Ovary (tissue), 9 donors: ENCODE data around the gene PPP1R13L. TPM values are rescaled to one million over a fixed set of nuclear protein-coding genes. Genes with fewer than 3 reads are reported as not detected.

ENCODE experiments used
- DNase-seq, 5 donors: peaks; one replicate each; pipeline ENCODE4 v3.0.0-alpha.2; 2019 to 2020
- H3K27ac ChIP-seq, 2 donors: fragments of 200-600 bp; one replicate each; pipeline versions ENCODE4 v1.5.1 to v1.8.0; 2019 to 2022
- H3K27me3 ChIP-seq: fragments of 200-600 bp; one replicate; pipeline ENCODE4 v1.8.0; 2022
- H3K36me3 ChIP-seq: fragments of 200-600 bp; sonication (generic); one replicate; pipeline ENCODE4 v1.5.1; 2019
- H3K4me1 ChIP-seq: one replicate; pipeline ENCODE4 v1.8.1; 2013; ENCODE audit warnings: mild to moderate bottlenecking, moderate library complexity; ENCODE audit not compliant: insufficient read depth
- H3K4me3 ChIP-seq: fragments of 200-600 bp; sonication (generic); one replicate; pipeline ENCODE4 v1.5.1; 2017
- H3K9me3 ChIP-seq, 2 donors: fragments of 200-600 bp in 1 of 2; sonication (generic) in 1 of 2; one replicate each; pipeline versions ENCODE4 v1.5.1 to v1.8.1; 2013 to 2019; ENCODE audit warnings: mild to moderate bottlenecking in 1 of 2, moderate library complexity in 1 of 2
- CTCF ChIP-seq, 3 donors: fragments of 450-650 bp in 2 of 3; fragments of 200-600 bp in 1 of 3; IDR thresholded peaks; one replicate each; pipeline versions ENCODE4 v1.5.1 to v1.8.0; 2016 to 2022; ENCODE audit warnings: antibody characterized with exemption in 3 of 3, mild to moderate bottlenecking in 1 of 3
- EP300 ChIP-seq: sonication (generic); formaldehyde crosslinking; IDR thresholded peaks from one replicate; pipeline ENCODE4 v1.6.1; 2017; ENCODE audit warnings: antibody characterized with exemption
- POLR2A ChIP-seq: fragments of 450-650 bp; IDR thresholded peaks from one replicate; pipeline ENCODE4 v1.6.1; 2017; ENCODE audit warnings: antibody characterized with exemption, mild to moderate bottlenecking, moderate library complexity
- WGBS, 3 donors: extraction: QIAGEN DNeasy Blood & Tissue Kit in 1 of 3; methylation state at CpG; one replicate each; pipeline versions ENCODE4 v1.1.5 to v1.1.7; 2013 to 2017; 5-methylcytosine and 5-hydroxymethylcytosine counted together
- intact Hi-C, 4 donors: fragments of 100-400 bp; cut with DNase I; formaldehyde crosslinking; loops; one replicate each; pipeline versions ENCODE4 v1.11.0 to v1.15.1; 2022 to 2023
- polyA plus RNA-seq, 2 donors: library from polyadenylated mRNA; stranded (reverse); fragments of 200-250 nt in 1 of 2; fragments of 350-450 nt in 1 of 2; fragmentation: Illumina TruSeq in 1 of 2; extraction: RNeasy Lipid Tissue Mini Kit (QIAGEN cat#74804) in 1 of 2; gene quantifications; one replicate each; pipeline ENCODE4 v1.2.3, GENCODE V29; 2013 to 2014
- total RNA-seq, 7 donors: library from RNA; depleted of rRNA in 2 of 7; stranded (reverse); fragments of >200 nt in 2 of 7; fragmentation: NEBNext Ultra II Directional in 3 of 7; extraction: Animal tissue kit (Norgen Biotek cat#: 25700) in 3 of 7; gene quantifications; one replicate each; pipeline versions ENCODE4 v1.1.0 to v1.2.4, GENCODE V29; 2016 to 2023
- donor health status: DM: no; HTN: no; CAD: no; lungs with moderate emphysema.
- donor health status: DM: no; HTN: no; CAD: no.
- donor health status: Bipolar disorder and iron deficiency.
- donor health status: DM: yes; HTN: yes; CAD: no.
- donor health status: DM: no; HTN: no; CAD: no.
- donor health status: DM: yes; HTN: yes; CAD: no.

The PPP1R13L gene
- total and polyA plus RNA-seq, 9 donors: 6.8 to 29.1 (median 13.3) TPM

DNA sequence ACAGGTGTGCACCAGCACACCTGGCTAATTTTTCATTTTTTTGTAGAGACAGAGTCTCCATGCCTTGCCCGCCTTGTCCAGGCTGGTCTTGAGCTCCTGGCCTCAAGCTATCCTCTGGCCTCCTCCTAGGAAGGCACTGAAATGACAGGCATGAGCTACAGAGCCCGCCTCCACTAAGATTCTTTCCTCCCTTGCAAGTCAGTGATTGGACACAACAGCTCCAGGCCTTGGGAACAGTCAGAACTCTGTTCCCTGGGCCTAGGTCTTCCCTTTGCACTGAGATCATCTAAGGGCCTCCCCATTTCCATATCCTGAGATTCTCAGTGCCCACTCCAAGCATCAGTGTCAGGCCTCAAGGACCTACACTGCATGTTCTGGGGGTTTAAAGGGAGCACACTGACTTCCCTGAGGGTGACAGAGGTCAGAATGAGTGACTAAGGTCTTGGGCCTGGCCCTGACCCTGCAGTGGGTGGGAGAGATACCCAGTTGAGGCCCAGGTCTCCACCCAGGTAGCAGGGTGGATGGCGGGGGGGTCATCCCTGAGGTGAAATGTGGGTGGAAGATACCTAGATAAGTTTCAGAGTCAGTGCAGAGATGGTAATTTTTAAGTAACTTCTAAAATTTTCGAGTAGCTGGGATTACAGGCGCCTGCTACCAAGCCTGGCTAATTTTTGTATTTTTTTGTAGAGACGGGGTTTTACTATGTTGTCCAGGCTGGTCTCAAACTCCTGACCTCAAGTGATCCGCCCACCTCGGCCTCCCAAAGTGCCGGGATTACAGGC is 36.2 kb upstream of the PPP1R13L start:
- Histone ChIP-seq H3K36me3 (no peaks in the 10 kb centered on the region), H3K27me3 (no peaks in the 10 kb centered on the region), H3K9me3 (no peaks in the 10 kb centered on the region), H3K4me1 (peaks cover 9% of the 10 kb centered on the region), H3K4me3 (no peak overlapping the region), H3K27ac (peak overlapping the region; percentile 96 to 98)
- no peak for DNase-seq
- intact Hi-C loops: loop anchor here in 2 of 4 donors (1.0 to 2.0 kb wide), 3 partner anchors 18 to 38 kb away; partner anchors contain the start of gene ERCC1 (in 1 of the 2)
- WGBS, 3 donors: 83 to 87% (median 85%) methylated on average over 9 of the region's 9 CpGs
- TF ChIP-seq CTCF (IDR thresholded peaks at IDR 0.05) (no peak), EP300 (no peak), POLR2A (no peak)

DNA sequence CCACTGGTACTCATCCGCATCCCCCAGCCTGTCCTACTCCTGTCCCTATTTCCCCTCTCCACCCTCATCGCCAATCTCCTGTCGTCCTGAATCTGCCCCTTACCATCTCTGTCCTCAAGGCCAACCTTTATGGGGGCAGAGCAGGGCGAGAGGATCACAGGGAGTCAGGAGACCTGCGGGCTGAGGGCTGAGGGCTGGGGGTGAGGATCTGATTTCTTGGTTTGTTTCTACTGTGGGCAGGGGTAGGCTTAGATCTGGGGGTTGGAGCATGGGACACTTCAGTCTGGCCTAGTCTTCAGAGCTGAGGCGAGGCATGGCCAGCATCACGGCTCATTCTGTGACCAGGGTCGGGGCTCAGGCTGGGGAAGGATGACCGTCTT is 35.4 kb upstream of the PPP1R13L start:
- Histone ChIP-seq H3K36me3 (no peaks in the 10 kb centered on the region), H3K4me3 (peak overlapping the region; percentile 65), H3K9me3 (no peaks in the 10 kb centered on the region), H3K4me1 (peaks cover 9% of the 10 kb centered on the region), H3K27me3 (no peaks in the 10 kb centered on the region), H3K27ac (peak overlapping the region; percentile 96 to 98)
- 50 to 57% (median 52%) methylated on average over 9 of the region's 9 CpGs for WGBS, 3 donors
- peak in 1 of 5 donors; percentile 49 for DNase-seq
- intact Hi-C loops: loop anchor here in 2 of 4 donors (1.0 to 2.0 kb wide), 3 partner anchors 17 to 39 kb away; partner anchors contain the start of gene ERCC1 (in 1 of the 2)
- TF ChIP-seq EP300 (no peak), POLR2A (no peak), CTCF (IDR thresholded peaks at IDR 0.05) (no peak)

GRCh38 chr19:45439569-45440258 is 34.8 kb upstream of the PPP1R13L start:
- Histone ChIP-seq H3K36me3 (no peaks in the 10 kb centered on the region), H3K27me3 (no peaks in the 10 kb centered on the region), H3K4me3 (peak overlapping the region; percentile 65), H3K27ac (peak overlapping the region; percentile 96 to 98), H3K4me1 (peaks cover 5% of the 10 kb centered on the region), H3K9me3 (no peaks in the 10 kb centered on the region)
- peak; percentile 93 to 95 (median 93) for DNase-seq
- peak; percentile 33 for TF ChIP-seq EP300
- peak; percentile 43 for TF ChIP-seq POLR2A
- TF ChIP-seq CTCF (IDR thresholded peaks at IDR 0.05): peak; percentile 99 to 100 (median 100)
- intact Hi-C loops: loop anchor here (1.0 to 10.0 kb wide), 4 partner anchors 17 to 205 kb away; partner anchors contain the start of gene ERCC1 (in 1 of the 4)
- 0 to 1% (median 0%) methylated on average over 27 to 78 of the region's 78 CpGs for WGBS, 3 donors

DNA sequence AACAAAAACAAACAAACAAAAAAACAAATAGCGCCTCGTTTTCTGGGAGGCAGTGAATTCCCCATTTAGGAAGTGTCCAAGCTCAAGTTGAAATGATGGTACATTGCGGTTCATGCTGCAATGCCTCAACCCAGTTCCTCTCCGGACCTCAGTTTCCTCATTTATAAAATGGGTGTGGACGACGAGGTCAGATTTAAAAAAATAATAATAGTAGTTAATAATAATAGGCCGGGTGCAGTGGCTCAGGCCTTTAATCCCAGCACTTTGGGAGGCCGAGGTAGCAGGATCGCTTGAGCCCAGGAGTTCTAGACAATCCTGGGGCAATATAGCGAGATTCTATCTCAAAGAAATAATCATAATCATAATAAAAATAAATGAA is 34.3 kb upstream of the PPP1R13L start:
- Histone ChIP-seq H3K4me1 (peaks cover 3% of the 10 kb centered on the region), H3K9me3 (no peaks in the 10 kb centered on the region), H3K4me3 (peak overlapping the region; percentile 65), H3K27ac (peak overlapping the region; percentile 96 to 98), H3K36me3 (no peaks in the 10 kb centered on the region), H3K27me3 (no peaks in the 10 kb centered on the region)
- WGBS, 3 donors: 25 to 31% (median 27%) methylated on average over 10 of the region's 10 CpGs
- intact Hi-C loops: loop anchor here in 2 of 4 donors (2.0 to 10.0 kb wide), 2 partner anchors 40 to 206 kb away; no protein-coding TSS in a partner anchor
- DNase-seq: no peak
- no peak for TF ChIP-seq CTCF (IDR thresholded peaks at IDR 0.05)
- no peak for TF ChIP-seq EP300
- no peak for TF ChIP-seq POLR2A
